LNCaP clone FGC (cell line): ENCODE results near the gene FGF13.

Experiments used
- DNase-seq: peaks from one replicate; pipeline ENCODE4 v3.0.0-alpha.2; 2011; ENCODE audit warnings: low read depth
- H3K4me3 ChIP-seq: 2 replicates; pipeline ENCODE4 v1.5.1; 2011; ENCODE audit warnings: mild to moderate bottlenecking, low read depth, low read length, control low read depth
- TF ChIP-seq, protein P1 (sequence below): IDR thresholded peaks from 2 replicates; pipeline ENCODE4 v1.5.1; 2012; ENCODE audit warnings: mild to moderate bottlenecking; ENCODE audit not compliant: control insufficient read depth, insufficient read depth; ENCODE audit errors: extremely low read depth

Gene FGF13

DNA sequence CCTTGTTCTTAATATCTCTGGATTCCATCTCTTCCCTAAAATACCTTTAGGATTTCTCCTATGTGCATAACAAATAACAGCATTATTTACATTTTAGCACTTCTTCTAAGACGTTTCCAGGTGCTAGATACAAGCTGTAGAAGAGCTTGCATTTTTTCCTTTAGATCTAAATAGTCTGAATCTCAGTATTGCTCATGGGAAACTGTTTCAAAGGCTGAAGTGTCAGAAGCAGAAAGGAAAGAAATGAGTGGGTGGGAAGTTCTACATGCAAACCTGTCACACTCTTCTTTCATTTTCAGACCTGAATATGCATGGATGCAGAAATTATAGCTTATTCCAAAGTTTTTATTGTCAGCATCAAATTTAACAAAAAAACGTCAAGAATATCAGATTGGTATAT lies 41.8 kb downstream of the FGF13 start:
- TF ChIP-seq, protein P1, sequence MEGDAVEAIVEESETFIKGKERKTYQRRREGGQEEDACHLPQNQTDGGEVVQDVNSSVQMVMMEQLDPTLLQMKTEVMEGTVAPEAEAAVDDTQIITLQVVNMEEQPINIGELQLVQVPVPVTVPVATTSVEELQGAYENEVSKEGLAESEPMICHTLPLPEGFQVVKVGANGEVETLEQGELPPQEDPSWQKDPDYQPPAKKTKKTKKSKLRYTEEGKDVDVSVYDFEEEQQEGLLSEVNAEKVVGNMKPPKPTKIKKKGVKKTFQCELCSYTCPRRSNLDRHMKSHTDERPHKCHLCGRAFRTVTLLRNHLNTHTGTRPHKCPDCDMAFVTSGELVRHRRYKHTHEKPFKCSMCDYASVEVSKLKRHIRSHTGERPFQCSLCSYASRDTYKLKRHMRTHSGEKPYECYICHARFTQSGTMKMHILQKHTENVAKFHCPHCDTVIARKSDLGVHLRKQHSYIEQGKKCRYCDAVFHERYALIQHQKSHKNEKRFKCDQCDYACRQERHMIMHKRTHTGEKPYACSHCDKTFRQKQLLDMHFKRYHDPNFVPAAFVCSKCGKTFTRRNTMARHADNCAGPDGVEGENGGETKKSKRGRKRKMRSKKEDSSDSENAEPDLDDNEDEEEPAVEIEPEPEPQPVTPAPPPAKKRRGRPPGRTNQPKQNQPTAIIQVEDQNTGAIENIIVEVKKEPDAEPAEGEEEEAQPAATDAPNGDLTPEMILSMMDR = no peak

DNA sequence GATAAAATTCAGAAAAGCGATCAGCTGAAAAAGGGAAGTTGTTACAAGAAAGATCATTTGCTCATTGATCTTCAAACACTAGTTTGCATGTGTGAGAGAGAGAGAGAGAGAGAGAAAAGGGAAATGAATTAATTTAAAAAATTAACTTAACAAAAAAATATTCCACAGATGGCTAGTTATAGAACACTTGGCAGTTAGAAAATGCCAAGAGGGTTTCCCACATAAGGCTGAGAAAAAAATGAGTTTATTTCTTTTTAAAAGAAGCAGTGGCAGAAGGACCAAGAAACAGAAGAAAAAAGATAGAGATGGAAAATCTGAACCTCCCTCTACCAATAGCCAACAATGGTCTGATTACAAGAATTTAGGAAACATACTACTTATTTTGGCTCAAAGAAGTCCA lies 47.1 kb downstream of the FGF13 start:
- DNase-seq = no peak
- TF ChIP-seq, protein P1 = no peak
- H3K4me3 ChIP-seq = no peak overlapping the region

More for the DNA sequence above, 41.8 kb downstream of the FGF13 start:
- no peak for DNase-seq
- H3K4me3 ChIP-seq = no peak overlapping the region

DNA sequence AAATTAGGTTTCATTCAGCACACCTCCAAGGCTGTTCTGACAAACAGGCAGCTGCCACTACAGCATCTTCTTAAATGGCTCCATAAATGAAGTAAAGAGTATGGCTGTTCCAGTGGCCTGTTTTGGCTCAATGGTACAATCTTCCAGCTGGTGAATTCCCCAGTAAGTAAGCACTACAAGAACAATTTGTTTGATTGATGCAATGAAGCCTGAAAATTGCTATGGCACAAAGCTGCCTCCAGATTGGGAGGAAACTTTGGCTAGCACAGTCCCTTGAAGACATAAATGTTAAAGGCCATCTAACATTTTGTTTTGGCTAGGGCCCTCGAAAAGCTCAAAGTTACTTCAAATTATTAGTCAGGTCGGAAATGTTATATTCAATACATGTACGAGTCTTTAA lies 47.5 kb downstream of the FGF13 start:
- H3K4me3 ChIP-seq = no peak overlapping the region
- TF ChIP-seq, protein P1 = no peak
- no peak for DNase-seq

DNA sequence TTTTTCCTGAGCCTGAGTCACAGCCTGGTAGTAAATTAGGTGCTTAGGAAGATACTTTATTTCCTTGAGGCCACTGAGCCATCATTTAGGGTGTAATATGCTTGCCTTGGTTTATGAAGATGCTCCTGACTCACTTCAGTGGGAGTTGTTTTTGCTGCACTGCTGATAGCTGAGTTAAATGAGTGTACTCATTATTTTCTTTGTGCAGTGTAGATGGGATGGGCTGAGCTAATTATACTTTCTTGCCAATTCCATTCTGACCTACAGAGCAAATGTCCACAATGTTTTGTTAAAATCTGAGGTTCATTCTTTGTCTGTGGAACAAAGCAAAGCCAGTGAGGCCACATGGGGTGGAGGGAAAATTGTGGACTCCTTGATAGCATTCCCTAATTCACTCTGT lies 60.0 kb downstream of the FGF13 start:
- DNase-seq = no peak
- TF ChIP-seq, protein P1 = no peak
- no peak overlapping the region for H3K4me3 ChIP-seq

DNA sequence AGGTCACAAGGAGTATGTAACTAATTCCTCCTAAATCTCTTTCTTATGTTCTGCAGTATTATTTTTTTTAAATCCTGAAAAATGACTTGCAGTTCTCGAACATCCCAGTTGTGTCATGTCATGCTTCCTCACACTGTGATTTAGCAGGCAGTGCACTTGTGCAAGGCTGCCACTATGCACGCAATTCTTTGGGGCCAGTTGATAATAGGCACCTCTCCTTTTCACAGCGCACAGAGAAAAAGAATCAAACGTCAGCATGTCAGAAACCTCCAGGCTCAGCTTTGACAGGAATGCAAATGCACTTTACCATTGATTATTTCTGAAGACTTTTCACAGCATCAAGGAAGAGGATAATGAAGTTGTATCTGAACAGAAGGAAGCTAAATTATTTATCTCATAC lies 62.9 kb downstream of the FGF13 start:
- DNase-seq = no peak
- TF ChIP-seq, protein P1 = no peak
- H3K4me3 ChIP-seq = no peak overlapping the region

DNA sequence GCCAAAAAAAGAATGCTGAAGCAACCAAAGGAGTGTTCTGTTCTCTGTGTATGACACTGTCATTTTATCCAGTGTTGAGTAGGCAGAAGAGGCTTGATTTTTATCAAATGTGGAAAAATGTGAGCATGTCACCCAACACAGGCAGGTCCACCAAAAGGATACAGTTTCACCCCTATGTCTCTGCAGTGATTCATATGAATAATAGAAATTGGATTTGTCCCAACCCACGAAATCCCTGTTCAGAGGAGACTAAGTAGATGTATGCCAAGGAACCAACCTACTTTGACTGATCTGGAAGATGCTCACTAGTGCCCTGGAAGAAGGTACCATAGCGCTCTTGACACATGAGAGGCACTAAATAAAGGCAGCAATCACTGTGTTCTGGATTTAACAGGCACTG lies 72.5 kb downstream of the FGF13 start:
- DNase-seq = no peak
- H3K4me3 ChIP-seq = no peak overlapping the region
- TF ChIP-seq, protein P1 = no peak
